ENCODE measurements around the gene MGAT4C. TPM values are rescaled to one million over a fixed set of nuclear protein-coding genes. Genes with fewer than 3 reads are reported as not detected.

Gene MGAT4C
- total RNA-seq, 1 experiment from 2014 or later, result not detected

DNA sequence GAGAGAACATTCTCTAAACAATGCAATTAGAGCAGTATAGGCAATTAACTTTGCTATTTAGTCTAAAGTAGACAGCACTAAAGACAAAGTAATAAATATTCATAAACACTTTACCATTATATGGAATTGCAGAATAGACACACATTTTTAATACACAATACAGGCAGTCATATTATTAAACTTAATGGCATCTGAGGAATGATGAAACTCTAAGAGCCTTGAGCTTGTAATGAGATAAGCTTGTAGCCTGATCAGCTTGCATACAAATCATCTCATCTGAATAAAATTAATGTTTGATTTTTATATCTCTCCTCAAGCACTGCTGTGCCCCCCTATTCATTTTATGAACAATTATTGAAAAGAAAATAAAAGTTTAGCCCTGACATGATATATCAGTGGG is 107.6 kb downstream of the MGAT4C start:
- no peak for TF ChIP-seq CTCF (IDR thresholded peaks at IDR 0.05; ENCODE audit: insufficient read depth in 1 of 2, low read depth in 1 of 2, low read length in 1 of 2, severe bottlenecking in 1 of 2, unreplicated experiment in 1 of 2)
- Mint-ChIP-seq H3K4me1 (ENCODE audit: low read depth, unreplicated experiment) (no peaks in the 10 kb centered on the region), H3K27ac (ENCODE audit: unreplicated experiment) (no peak overlapping the region), H3K9me3 (ENCODE audit: unreplicated experiment) (no peaks in the 10 kb centered on the region), H3K4me3 (ENCODE audit: unreplicated experiment) (no peak overlapping the region), H3K36me3 (ENCODE audit: insufficient read depth, unreplicated experiment) (no peaks in the 10 kb centered on the region), H3K27me3 (ENCODE audit: insufficient read depth, unreplicated experiment) (no peaks in the 10 kb centered on the region)
- no peaks in the 10 kb centered on the region for H3K9me3 ChIP-seq
- CTCF ChIA-PET, result no interaction called here
- no peaks in the 10 kb centered on the region for H3K27me3 ChIP-seq (replicated peaks; ENCODE audit: control insufficient read depth, insufficient read depth, low read length)
- H3K4me1 ChIP-seq, result no peaks in the 10 kb centered on the region
- intact Hi-C loops (cut with micrococcal nuclease; ENCODE audit: unreplicated experiment), result no loop called here
- BruUV-seq (replicated peaks), result no TSS peak
- POLR2A ChIA-PET, result no interaction called here
- no peak for DNase-seq
- H3K4me3 ChIP-seq (ENCODE audit: low read depth, low read length), result no peak overlapping the region
- no peaks in the 10 kb centered on the region for H3K36me3 ChIP-seq (ENCODE audit: control insufficient read depth, insufficient read depth, low read length)

DNA sequence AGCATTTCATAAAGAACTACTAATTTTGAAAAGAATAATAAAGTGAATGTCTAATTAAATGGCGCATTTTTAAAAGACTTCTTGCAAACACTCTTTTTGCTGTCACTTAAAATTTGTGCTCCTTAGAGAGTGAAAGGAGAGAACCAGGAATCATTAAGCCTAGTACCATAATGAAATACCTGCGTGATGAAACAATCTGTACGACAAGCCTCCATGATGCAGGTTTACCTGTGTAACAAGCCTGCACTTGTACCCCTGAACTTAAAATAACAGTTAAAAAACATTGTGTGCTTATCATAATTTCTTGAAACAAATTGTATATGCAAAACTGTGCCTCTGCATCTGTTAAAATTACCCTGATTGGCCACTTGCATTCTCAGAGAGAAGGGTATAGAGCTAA is 108.1 kb downstream of the MGAT4C start:
- Histone ChIP-seq H3K4me3 (ENCODE audit: low read depth, low read length) (no peak overlapping the region), H3K36me3 (ENCODE audit: control insufficient read depth, insufficient read depth, low read length) (no peaks in the 10 kb centered on the region), H3K27me3 (replicated peaks; ENCODE audit: control insufficient read depth, insufficient read depth, low read length) (no peaks in the 10 kb centered on the region), H3K9me3 (no peaks in the 10 kb centered on the region), H3K4me1 (no peaks in the 10 kb centered on the region)
- no peak for DNase-seq
- no peaks in the 10 kb centered on the region for H3K9me3 Mint-ChIP-seq (ENCODE audit: unreplicated experiment)
- POLR2A ChIA-PET, result no interaction called here
- intact Hi-C loops (cut with micrococcal nuclease; ENCODE audit: unreplicated experiment), result no loop called here
- BruUV-seq (replicated peaks), result no TSS peak
- no peak overlapping the region for H3K27ac Mint-ChIP-seq (ENCODE audit: unreplicated experiment)
- no peak overlapping the region for H3K4me3 Mint-ChIP-seq (ENCODE audit: unreplicated experiment)
- no peaks in the 10 kb centered on the region for H3K27me3 Mint-ChIP-seq (ENCODE audit: insufficient read depth, unreplicated experiment)
- CTCF ChIA-PET, result no interaction called here
- no peaks in the 10 kb centered on the region for H3K4me1 Mint-ChIP-seq (ENCODE audit: low read depth, unreplicated experiment)
- H3K36me3 Mint-ChIP-seq (ENCODE audit: insufficient read depth, unreplicated experiment), result no peaks in the 10 kb centered on the region
- TF ChIP-seq CTCF (IDR thresholded peaks at IDR 0.05; ENCODE audit: insufficient read depth in 1 of 2, low read depth in 1 of 2, low read length in 1 of 2, severe bottlenecking in 1 of 2, unreplicated experiment in 1 of 2), result no peak

- Histone ChIP-seq H3K27me3 (replicated peaks; ENCODE audit: control insufficient read depth, insufficient read depth, low read length) (no peaks in the 10 kb centered on the region), H3K9me3 (no peaks in the 10 kb centered on the region), H3K36me3 (ENCODE audit: control insufficient read depth, insufficient read depth, low read length) (no peaks in the 10 kb centered on the region), H3K4me3 (ENCODE audit: low read depth, low read length) (no peak overlapping the region), H3K4me1 (no peaks in the 10 kb centered on the region)
- no peaks in the 10 kb centered on the region for H3K4me1 Mint-ChIP-seq (ENCODE audit: low read depth, unreplicated experiment)
- no peak overlapping the region for H3K27ac Mint-ChIP-seq (ENCODE audit: unreplicated experiment)
- H3K36me3 Mint-ChIP-seq (ENCODE audit: insufficient read depth, unreplicated experiment), result no peaks in the 10 kb centered on the region
- no peaks in the 10 kb centered on the region for H3K27me3 Mint-ChIP-seq (ENCODE audit: insufficient read depth, unreplicated experiment)
- no peak overlapping the region for H3K4me3 Mint-ChIP-seq (ENCODE audit: unreplicated experiment)
- intact Hi-C loops (cut with micrococcal nuclease; ENCODE audit: unreplicated experiment), result no loop called here
- no peak for TF ChIP-seq CTCF (IDR thresholded peaks at IDR 0.05; ENCODE audit: insufficient read depth in 1 of 2, low read depth in 1 of 2, low read length in 1 of 2, severe bottlenecking in 1 of 2, unreplicated experiment in 1 of 2)
- no TSS peak for BruUV-seq (replicated peaks)
- ChIA-PET POLR2A (no interaction called here), CTCF (no interaction called here)
- DNase-seq, result no peak
- H3K9me3 Mint-ChIP-seq (ENCODE audit: unreplicated experiment), result no peaks in the 10 kb centered on the region
These were observed 111.0 kb downstream of the MGAT4C start for GRCh38 chr12:86145156-86145555.

Measured in Caco-2 (cell line).